Neural cell (in vitro differentiated cells): ENCODE data around the gene CNTNAP2. TPM values are rescaled to one million over a fixed set of nuclear protein-coding genes. Genes with fewer than 3 reads are reported as not detected.

Experiments used
- H2AFZ ChIP-seq: fragments of 200-600, 300-800 bp; sonication (generic), shearing (Covaris generic); 2 replicates; pipeline ENCODE4 v1.6.0; 2014; ENCODE audit warnings: low read depth, mild to moderate bottlenecking, antibody characterized with exemption, low read length, moderate library complexity
- H3F3A ChIP-seq: fragments of 200-600 bp; shearing (Covaris generic); 2 replicates; pipeline ENCODE4 v1.6.1; 2016; ENCODE audit warnings: mild to moderate bottlenecking, moderate library complexity, mixed read lengths, antibody characterized with exemption, low read length; ENCODE audit not compliant: insufficient read depth, poor library complexity, severe bottlenecking
- H3K27ac ChIP-seq: fragments of 200-600, 300-800 bp; sonication (generic), shearing (Covaris generic); 2 replicates; pipeline ENCODE4 v1.5.1; 2014; ENCODE audit warnings: mild to moderate bottlenecking, low read length, moderate library complexity
- H3K27me3 ChIP-seq: fragments of 300-800, 200-600 bp; sonication (generic), shearing (Covaris generic); 2 replicates; pipeline ENCODE4 v1.6.0; 2014; ENCODE audit warnings: mild to moderate bottlenecking, low read depth, low read length, moderate library complexity; ENCODE audit not compliant: insufficient read depth
- H3K36me3 ChIP-seq: fragments of 300-800, 200-600 bp; sonication (generic), shearing (Covaris generic); 2 replicates; pipeline ENCODE4 v1.5.1; 2014; ENCODE audit warnings: mild to moderate bottlenecking, antibody characterized with exemption, low read length, moderate library complexity; ENCODE audit not compliant: insufficient read depth
- H3K4me2 ChIP-seq: fragments of 300-800, 200-600 bp; sonication (generic), shearing (Covaris generic); 2 replicates; pipeline ENCODE4 v1.6.0; 2014; ENCODE audit warnings: mild to moderate bottlenecking, low read length
- H3K4me3 ChIP-seq: fragments of 300-800, 200-600 bp; sonication (generic), shearing (Covaris generic); 2 replicates; pipeline ENCODE4 v1.5.1; 2014; ENCODE audit warnings: mild to moderate bottlenecking, low read length, moderate library complexity
- H3K79me2 ChIP-seq: fragments of 200-600 bp; shearing (Covaris generic); replicated peaks from 2 replicates; pipeline ENCODE4 v1.6.0; 2014; ENCODE audit warnings: mild to moderate bottlenecking, low read length, moderate library complexity; ENCODE audit not compliant: insufficient read depth
- H3K9ac ChIP-seq: fragments of 300-800, 200-600 bp; sonication (generic), shearing (Covaris generic); 2 replicates; pipeline ENCODE4 v1.6.1; 2016; ENCODE audit warnings: mild to moderate bottlenecking, low read length, mixed read lengths
- H3K9me2 ChIP-seq: fragments of 200-600 bp; shearing (Covaris generic); 2 replicates; pipeline ENCODE4 v1.6.1; 2016; ENCODE audit warnings: mild to moderate bottlenecking, low read length, mixed read lengths; ENCODE audit not compliant: insufficient read depth
- H3K9me3 ChIP-seq: fragments of 200-600, 300-800 bp; sonication (generic), shearing (Covaris generic); 2 replicates; pipeline ENCODE4 v1.6.1; 2016; ENCODE audit warnings: mild to moderate bottlenecking, mixed run types, low read length, moderate library complexity, mixed read lengths
- H4K20me1 ChIP-seq: fragments of 200-600 bp; shearing (Covaris generic); 2 replicates; pipeline ENCODE4 v1.6.1; 2016; ENCODE audit warnings: mild to moderate bottlenecking, mixed run types; ENCODE audit not compliant: insufficient read depth
- EP300 ChIP-seq: fragments of 450-650 bp; conservative IDR thresholded peaks from 2 replicates; pipeline ENCODE4 v1.6.1; 2014; ENCODE audit warnings: antibody characterized with exemption, mild to moderate bottlenecking, moderate library complexity; ENCODE audit not compliant: poor library complexity, severe bottlenecking
- EZH2 ChIP-seq: fragments of 200-600, 300-800 bp; shearing (Covaris generic), sonication (generic); IDR thresholded peaks from 2 replicates; pipeline ENCODE4 v1.6.1; 2014; ENCODE audit warnings: antibody characterized with exemption, low read length, borderline replicate concordance, mild to moderate bottlenecking; ENCODE audit not compliant: insufficient read depth, poor library complexity, severe bottlenecking
- MXI1 ChIP-seq: fragments of 450-650 bp; conservative IDR thresholded peaks from 2 replicates; pipeline ENCODE4 v1.6.1; 2014; ENCODE audit warnings: antibody characterized with exemption, mild to moderate bottlenecking; ENCODE audit not compliant: poor library complexity, severe bottlenecking
- POLR2AphosphoS5 ChIP-seq: IDR thresholded peaks from 2 replicates; pipeline ENCODE4 v1.6.1; 2012
- RAD21 ChIP-seq: fragments of 450-650 bp; conservative IDR thresholded peaks from 2 replicates; pipeline ENCODE4 v1.6.1; 2014; ENCODE audit warnings: antibody characterized with exemption, mild to moderate bottlenecking, moderate library complexity
- REST ChIP-seq: IDR thresholded peaks from 2 replicates; pipeline ENCODE4 v1.6.1; 2012; ENCODE audit warnings: borderline replicate concordance
- SMC3 ChIP-seq: fragments of 450-650 bp; conservative IDR thresholded peaks from 2 replicates; pipeline ENCODE4 v1.6.1; 2014; ENCODE audit warnings: antibody characterized with exemption, mild to moderate bottlenecking, moderate library complexity; ENCODE audit not compliant: poor library complexity
- TAF1 ChIP-seq: IDR thresholded peaks from 2 replicates; pipeline ENCODE4 v1.6.1; 2012; ENCODE audit warnings: low read depth
- polyA plus RNA-seq: library from polyadenylated mRNA; depleted of rRNA; stranded (reverse); fragments of >200 nt; gene quantifications from 2 replicates; pipeline ENCODE4 v1.2.3, GENCODE V29; 2014
- TF ChIP-seq, protein P1 (sequence below): fragments of 450-650 bp; IDR thresholded peaks from 2 replicates; pipeline ENCODE4 v1.5.1; 2014; ENCODE audit warnings: antibody characterized with exemption, mild to moderate bottlenecking, moderate library complexity; ENCODE audit not compliant: poor library complexity, severe bottlenecking

The CNTNAP2 gene
- polyA plus RNA-seq, 1 donor from 2014 or later, result 276 TPM

DNA sequence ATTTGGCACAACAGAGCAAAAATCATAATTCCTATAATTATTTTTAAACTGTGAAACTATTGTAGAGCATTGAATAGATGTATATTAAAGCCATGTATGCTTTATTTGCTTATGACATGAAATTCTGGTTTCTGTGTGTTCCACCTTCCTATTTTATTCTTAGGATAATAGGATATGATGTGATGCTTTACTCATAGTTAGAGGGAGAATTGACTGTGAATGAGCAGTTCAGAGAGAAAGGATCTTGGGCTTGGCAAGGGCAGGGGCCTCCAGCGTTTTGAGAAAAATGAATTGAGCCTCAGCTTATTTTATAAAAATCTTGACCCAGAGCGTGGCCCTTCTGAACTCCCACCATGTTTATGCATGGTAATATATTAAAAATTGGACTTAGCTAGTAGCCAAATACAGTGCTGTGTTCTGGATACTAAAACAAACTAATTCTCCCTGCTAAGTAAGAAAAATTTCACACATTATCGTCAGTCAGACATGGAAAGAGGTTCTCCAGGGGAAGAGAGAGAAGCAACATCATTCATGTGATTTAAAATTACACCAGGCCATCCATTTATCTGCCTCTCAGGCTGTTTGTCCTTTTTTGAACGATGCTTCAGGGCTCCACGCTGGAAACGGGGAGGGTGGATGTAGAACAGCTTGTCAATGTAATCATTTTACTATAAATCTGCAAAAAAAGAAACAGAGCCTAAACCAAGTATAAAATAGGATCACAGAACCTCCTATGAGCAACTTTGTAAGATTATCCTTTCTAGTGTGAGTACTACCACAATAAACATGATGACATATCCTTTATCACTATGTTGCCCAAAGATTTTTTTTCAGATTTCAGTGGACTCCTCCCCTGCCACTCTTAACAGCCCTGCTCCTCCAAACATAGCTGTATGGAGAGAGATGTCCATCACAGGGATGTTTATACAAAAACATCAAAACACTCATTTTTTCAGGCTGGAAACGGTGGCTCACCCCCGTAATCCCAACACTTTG, 2215.9 kb downstream of the CNTNAP2 start:
- H2AFZ ChIP-seq, result no peak overlapping the region

GRCh38 chr7:148334441-148334956, 2217.9 kb downstream of the CNTNAP2 start:
- Histone ChIP-seq H3K27ac (peak overlapping the region; percentile 79), H2AFZ (no peak overlapping the region), H3K4me2 (peak overlapping the region; percentile 42)

More for the DNA sequence above, 2215.9 kb downstream of the CNTNAP2 start:
- no peak overlapping the region for H3K4me3 ChIP-seq
- H3K9me3 ChIP-seq, result no peaks in the 10 kb centered on the region
- no peaks in the 10 kb centered on the region for H4K20me1 ChIP-seq
- TF ChIP-seq POLR2AphosphoS5 (no peak), RAD21 (no peak), TAF1 (no peak), REST (no peak), MXI1 (no peak), EP300 (no peak), SMC3 (no peak), EZH2 (no peak)
- TF ChIP-seq, protein P1, sequence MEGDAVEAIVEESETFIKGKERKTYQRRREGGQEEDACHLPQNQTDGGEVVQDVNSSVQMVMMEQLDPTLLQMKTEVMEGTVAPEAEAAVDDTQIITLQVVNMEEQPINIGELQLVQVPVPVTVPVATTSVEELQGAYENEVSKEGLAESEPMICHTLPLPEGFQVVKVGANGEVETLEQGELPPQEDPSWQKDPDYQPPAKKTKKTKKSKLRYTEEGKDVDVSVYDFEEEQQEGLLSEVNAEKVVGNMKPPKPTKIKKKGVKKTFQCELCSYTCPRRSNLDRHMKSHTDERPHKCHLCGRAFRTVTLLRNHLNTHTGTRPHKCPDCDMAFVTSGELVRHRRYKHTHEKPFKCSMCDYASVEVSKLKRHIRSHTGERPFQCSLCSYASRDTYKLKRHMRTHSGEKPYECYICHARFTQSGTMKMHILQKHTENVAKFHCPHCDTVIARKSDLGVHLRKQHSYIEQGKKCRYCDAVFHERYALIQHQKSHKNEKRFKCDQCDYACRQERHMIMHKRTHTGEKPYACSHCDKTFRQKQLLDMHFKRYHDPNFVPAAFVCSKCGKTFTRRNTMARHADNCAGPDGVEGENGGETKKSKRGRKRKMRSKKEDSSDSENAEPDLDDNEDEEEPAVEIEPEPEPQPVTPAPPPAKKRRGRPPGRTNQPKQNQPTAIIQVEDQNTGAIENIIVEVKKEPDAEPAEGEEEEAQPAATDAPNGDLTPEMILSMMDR, result no peak
- no peak overlapping the region for H3K9ac ChIP-seq
- H3K9me2 ChIP-seq, result no peaks in the 10 kb centered on the region
- no peak overlapping the region for H3K27ac ChIP-seq
- H3K36me3 ChIP-seq, result no peaks in the 10 kb centered on the region
- H3K4me2 ChIP-seq, result no peak overlapping the region
- no peaks in the 10 kb centered on the region for H3K79me2 ChIP-seq
- H3F3A ChIP-seq, result no peaks in the 10 kb centered on the region
- H3K27me3 ChIP-seq, result no peaks in the 10 kb centered on the region

More at GRCh38 chr7:148334441-148334956, 2217.9 kb downstream of the CNTNAP2 start:
- H3K36me3 ChIP-seq, result no peaks in the 10 kb centered on the region
- no peaks in the 10 kb centered on the region for H3K9me3 ChIP-seq
- H3K9me2 ChIP-seq, result no peaks in the 10 kb centered on the region
- H3F3A ChIP-seq, result no peaks in the 10 kb centered on the region
- no peaks in the 10 kb centered on the region for H4K20me1 ChIP-seq
- H3K9ac ChIP-seq, result peak overlapping the region; percentile 50
- no peak for TF ChIP-seq REST
- no peaks in the 10 kb centered on the region for H3K27me3 ChIP-seq
- peaks cover 3% of the 10 kb centered on the region for H3K79me2 ChIP-seq
- H3K4me3 ChIP-seq, result peak overlapping the region; percentile 43
